PFSK-1 (cell line): ENCODE results near the gene STKLD1.

ENCODE experiments used
- FOXP2 ChIP-seq: optimal IDR thresholded peaks from 2 replicates; pipeline ENCODE3; 2011; ENCODE audit warnings: borderline replicate concordance, control low read depth, inconsistent platforms; ENCODE audit not compliant: insufficient read depth; ENCODE audit errors: extremely low read length, extremely low read depth
- POLR2AphosphoS5 ChIP-seq: IDR thresholded peaks from 2 replicates; pipeline ENCODE4 v1.6.1; 2012; ENCODE audit warnings: low read depth, mild to moderate bottlenecking, control low read depth, low read length, moderate library complexity
- SIN3A ChIP-seq: IDR thresholded peaks from 2 replicates; pipeline ENCODE4 v1.6.1; 2012; ENCODE audit warnings: mild to moderate bottlenecking, low read length, moderate library complexity, borderline replicate concordance; ENCODE audit not compliant: insufficient read depth
- TAF1 ChIP-seq: IDR thresholded peaks from 2 replicates; pipeline ENCODE4 v1.6.1; 2012; ENCODE audit warnings: low read length, control low read depth, borderline replicate concordance; ENCODE audit not compliant: insufficient read depth
- TF ChIP-seq, protein P1 (sequence below), 2 experiments: IDR thresholded peaks; 2 replicates each; pipeline versions ENCODE4 v1.6.1 to v1.8.0; 2011 to 2012; ENCODE audit warnings: low read depth in 2 of 2, low read length in 2 of 2, control low read depth in 1 of 2, inconsistent platforms in 1 of 2, mild to moderate bottlenecking in 1 of 2, moderate library complexity in 1 of 2; ENCODE audit not compliant: insufficient read depth in 1 of 2

GRCh38 chr9:133356391-133357091, 19.6 kb upstream of the STKLD1 start, which contains the start of the genes SURF1 and SURF2:
- TF ChIP-seq, protein P1, sequence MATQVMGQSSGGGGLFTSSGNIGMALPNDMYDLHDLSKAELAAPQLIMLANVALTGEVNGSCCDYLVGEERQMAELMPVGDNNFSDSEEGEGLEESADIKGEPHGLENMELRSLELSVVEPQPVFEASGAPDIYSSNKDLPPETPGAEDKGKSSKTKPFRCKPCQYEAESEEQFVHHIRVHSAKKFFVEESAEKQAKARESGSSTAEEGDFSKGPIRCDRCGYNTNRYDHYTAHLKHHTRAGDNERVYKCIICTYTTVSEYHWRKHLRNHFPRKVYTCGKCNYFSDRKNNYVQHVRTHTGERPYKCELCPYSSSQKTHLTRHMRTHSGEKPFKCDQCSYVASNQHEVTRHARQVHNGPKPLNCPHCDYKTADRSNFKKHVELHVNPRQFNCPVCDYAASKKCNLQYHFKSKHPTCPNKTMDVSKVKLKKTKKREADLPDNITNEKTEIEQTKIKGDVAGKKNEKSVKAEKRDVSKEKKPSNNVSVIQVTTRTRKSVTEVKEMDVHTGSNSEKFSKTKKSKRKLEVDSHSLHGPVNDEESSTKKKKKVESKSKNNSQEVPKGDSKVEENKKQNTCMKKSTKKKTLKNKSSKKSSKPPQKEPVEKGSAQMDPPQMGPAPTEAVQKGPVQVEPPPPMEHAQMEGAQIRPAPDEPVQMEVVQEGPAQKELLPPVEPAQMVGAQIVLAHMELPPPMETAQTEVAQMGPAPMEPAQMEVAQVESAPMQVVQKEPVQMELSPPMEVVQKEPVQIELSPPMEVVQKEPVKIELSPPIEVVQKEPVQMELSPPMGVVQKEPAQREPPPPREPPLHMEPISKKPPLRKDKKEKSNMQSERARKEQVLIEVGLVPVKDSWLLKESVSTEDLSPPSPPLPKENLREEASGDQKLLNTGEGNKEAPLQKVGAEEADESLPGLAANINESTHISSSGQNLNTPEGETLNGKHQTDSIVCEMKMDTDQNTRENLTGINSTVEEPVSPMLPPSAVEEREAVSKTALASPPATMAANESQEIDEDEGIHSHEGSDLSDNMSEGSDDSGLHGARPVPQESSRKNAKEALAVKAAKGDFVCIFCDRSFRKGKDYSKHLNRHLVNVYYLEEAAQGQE (IDR thresholded peaks at IDR 0.05; ENCODE audit: insufficient read depth in 1 of 2, low read depth in 2 of 2, low read length in 2 of 2): no peak
- TF ChIP-seq POLR2AphosphoS5 (peak; percentile 80), TAF1 (peak; percentile 58; the same call in 1 of the 2 replicates), SIN3A (peak; percentile 39; the same call in 1 of the 2 replicates), FOXP2 (no peak)
